Neural progenitor cell (in vitro differentiated cells): ENCODE data around the gene DVL3. TPM values are rescaled to one million over a fixed set of nuclear protein-coding genes. Genes with fewer than 3 reads are reported as not detected.
"Not testable (repeated sequence)": the region's sequence is repeated elsewhere in the genome, so short reads cannot be mapped to it uniquely, and the experiment has no call there.

ENCODE experiments used
- DNase-seq: peaks from one replicate; pipeline ENCODE4 v3.0.0-alpha.2; 2016; ENCODE audit warnings: low spot score
- H2AFZ ChIP-seq: fragments of 200-600 bp; sonication (generic); replicated peaks from 2 replicates; pipeline ENCODE4 v1.6.1; 2016; ENCODE audit warnings: antibody characterized with exemption
- H3F3A ChIP-seq: fragments of 200-600 bp; sonication (generic); 2 replicates; pipeline ENCODE4 v1.6.1; 2016; ENCODE audit warnings: antibody characterized with exemption, low read depth
- H3K27ac ChIP-seq: fragments of 200-600 bp; sonication (generic); 2 replicates; pipeline ENCODE4 v1.5.1; 2016; ENCODE audit warnings: mild to moderate bottlenecking
- H3K27me3 ChIP-seq: fragments of 200-600 bp; sonication (generic); 2 replicates; pipeline ENCODE4 v1.6.1; 2016; ENCODE audit warnings: mild to moderate bottlenecking, moderate library complexity
- H3K36me3 ChIP-seq: fragments of 200-600 bp; sonication (generic); 2 replicates; pipeline ENCODE4 v1.5.1; 2016
- H3K4me1 ChIP-seq: fragments of 200-600 bp; sonication (generic); 2 replicates; pipeline ENCODE4 v1.6.1; 2016; ENCODE audit warnings: mixed run types
- H3K4me2 ChIP-seq: fragments of 200-600 bp; sonication (generic); 2 replicates; pipeline ENCODE4 v1.6.1; 2016
- H3K4me3 ChIP-seq: fragments of 200-600 bp; sonication (generic); 2 replicates; pipeline ENCODE4 v1.5.1; 2016
- H3K79me2 ChIP-seq: fragments of 200-600 bp; sonication (generic); 2 replicates; pipeline ENCODE4 v1.6.1; 2016; ENCODE audit warnings: low read depth
- H3K9ac ChIP-seq: fragments of 200-600 bp; sonication (generic); 2 replicates; pipeline ENCODE4 v1.6.1; 2016
- H3K9me3 ChIP-seq: fragments of 200-600 bp; sonication (generic); 2 replicates; pipeline ENCODE4 v1.5.1; 2016; ENCODE audit warnings: low read depth
- H4K20me1 ChIP-seq: fragments of 200-600 bp; sonication (generic); 2 replicates; pipeline ENCODE4 v1.6.1; 2016; ENCODE audit warnings: low read depth
- H3K27ac Mint-ChIP-seq: 3 replicates; pipeline ENCODE4 v1.8.0; 2021; ENCODE audit warnings: mixed read lengths
- H3K27me3 Mint-ChIP-seq: 2 replicates; pipeline ENCODE4 v1.8.0; 2022; ENCODE audit warnings: low read depth, mild to moderate bottlenecking, inconsistent platforms, moderate library complexity, mixed read lengths; ENCODE audit not compliant: insufficient read depth
- H3K36me3 Mint-ChIP-seq: 3 replicates; pipeline ENCODE4 v1.8.0; 2021; ENCODE audit warnings: mixed read lengths
- H3K4me1 Mint-ChIP-seq: 3 replicates; pipeline ENCODE4 v1.8.0; 2021; ENCODE audit warnings: mixed read lengths
- H3K4me3 Mint-ChIP-seq: 3 replicates; pipeline ENCODE4 v1.8.0; 2021; ENCODE audit warnings: mild to moderate bottlenecking, moderate library complexity, mixed read lengths
- H3K9me3 Mint-ChIP-seq: 3 replicates; pipeline ENCODE4 v1.8.0; 2020; ENCODE audit warnings: mixed read lengths
- EZH2 ChIP-seq: fragments of 200-600 bp; sonication (generic); IDR thresholded peaks from 2 replicates; pipeline ENCODE4 v1.6.1; 2017; ENCODE audit warnings: antibody characterized with exemption, mild to moderate bottlenecking, moderate library complexity
- EZH2phosphoT487 ChIP-seq: fragments of 200-600 bp; sonication (generic); IDR thresholded peaks from 2 replicates; pipeline ENCODE4 v1.6.1; 2017; ENCODE audit warnings: antibody characterized with exemption
- total RNA-seq: library from RNA; depleted of rRNA; stranded (reverse); fragments of >200 nt; gene quantifications from 2 replicates; pipeline ENCODE4 v1.2.3, GENCODE V29; 2015; ENCODE audit warnings: low replicate concordance
- TF ChIP-seq, protein P1 (sequence below): fragments of 200-600 bp; sonication (generic); IDR thresholded peaks from 2 replicates; pipeline ENCODE4 v1.5.1; 2017; ENCODE audit warnings: antibody characterized with exemption, mild to moderate bottlenecking

DVL3 gene
- total RNA-seq, 1 donor from 2014 or later: 29.8 TPM

DNA sequence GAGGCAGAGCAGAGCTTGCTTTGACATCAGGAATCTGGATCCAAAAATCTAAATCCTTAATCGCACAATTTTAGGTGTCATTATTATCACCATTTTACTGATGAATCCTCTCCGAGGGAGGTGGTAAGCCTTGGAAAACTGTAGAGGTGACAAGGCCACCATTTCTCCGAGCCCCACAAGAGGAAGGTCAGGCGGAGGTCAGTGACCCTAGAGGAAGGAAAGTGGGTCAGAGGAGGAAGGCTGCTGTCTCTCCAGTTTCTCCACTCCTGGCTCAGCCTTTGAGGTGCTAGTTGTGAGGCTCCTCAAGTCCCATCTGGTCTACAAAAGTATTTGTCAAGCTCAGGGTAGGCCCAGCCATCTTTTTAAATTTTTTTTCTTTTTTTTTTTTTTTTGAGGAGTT, 3.2 kb downstream of the DVL3 start:
- H3K27me3 ChIP-seq: no peaks in the 10 kb centered on the region
- no peaks in the 10 kb centered on the region for H3K9me3 Mint-ChIP-seq
- no peak overlapping the region for H3K9ac ChIP-seq
- H3K4me2 ChIP-seq: no peak overlapping the region
- H3K9me3 ChIP-seq: no peaks in the 10 kb centered on the region
- H4K20me1 ChIP-seq: peaks cover 51% of the 10 kb centered on the region
- peaks cover 12% of the 10 kb centered on the region for H3K27me3 Mint-ChIP-seq
- DNase-seq: no peak
- H2AFZ ChIP-seq: no peak overlapping the region
- TF ChIP-seq, protein P1, sequence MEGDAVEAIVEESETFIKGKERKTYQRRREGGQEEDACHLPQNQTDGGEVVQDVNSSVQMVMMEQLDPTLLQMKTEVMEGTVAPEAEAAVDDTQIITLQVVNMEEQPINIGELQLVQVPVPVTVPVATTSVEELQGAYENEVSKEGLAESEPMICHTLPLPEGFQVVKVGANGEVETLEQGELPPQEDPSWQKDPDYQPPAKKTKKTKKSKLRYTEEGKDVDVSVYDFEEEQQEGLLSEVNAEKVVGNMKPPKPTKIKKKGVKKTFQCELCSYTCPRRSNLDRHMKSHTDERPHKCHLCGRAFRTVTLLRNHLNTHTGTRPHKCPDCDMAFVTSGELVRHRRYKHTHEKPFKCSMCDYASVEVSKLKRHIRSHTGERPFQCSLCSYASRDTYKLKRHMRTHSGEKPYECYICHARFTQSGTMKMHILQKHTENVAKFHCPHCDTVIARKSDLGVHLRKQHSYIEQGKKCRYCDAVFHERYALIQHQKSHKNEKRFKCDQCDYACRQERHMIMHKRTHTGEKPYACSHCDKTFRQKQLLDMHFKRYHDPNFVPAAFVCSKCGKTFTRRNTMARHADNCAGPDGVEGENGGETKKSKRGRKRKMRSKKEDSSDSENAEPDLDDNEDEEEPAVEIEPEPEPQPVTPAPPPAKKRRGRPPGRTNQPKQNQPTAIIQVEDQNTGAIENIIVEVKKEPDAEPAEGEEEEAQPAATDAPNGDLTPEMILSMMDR: no peak
- TF ChIP-seq EZH2phosphoT487 (no peak), EZH2 (no peak)
- H3K36me3 Mint-ChIP-seq: peaks cover 8% of the 10 kb centered on the region
- peaks cover 40% of the 10 kb centered on the region for H3F3A ChIP-seq
- no peak overlapping the region for H3K27ac Mint-ChIP-seq
- H3K27ac ChIP-seq: no peak overlapping the region
- H3K4me3 ChIP-seq: no peak overlapping the region
- H3K36me3 ChIP-seq: no peaks in the 10 kb centered on the region
- H3K4me3 Mint-ChIP-seq: no peak overlapping the region
- peaks cover 19% of the 10 kb centered on the region for H3K4me1 ChIP-seq
- peaks cover 79% of the 10 kb centered on the region for H3K79me2 ChIP-seq
- H3K4me1 Mint-ChIP-seq: peaks cover 32% of the 10 kb centered on the region

DNA sequence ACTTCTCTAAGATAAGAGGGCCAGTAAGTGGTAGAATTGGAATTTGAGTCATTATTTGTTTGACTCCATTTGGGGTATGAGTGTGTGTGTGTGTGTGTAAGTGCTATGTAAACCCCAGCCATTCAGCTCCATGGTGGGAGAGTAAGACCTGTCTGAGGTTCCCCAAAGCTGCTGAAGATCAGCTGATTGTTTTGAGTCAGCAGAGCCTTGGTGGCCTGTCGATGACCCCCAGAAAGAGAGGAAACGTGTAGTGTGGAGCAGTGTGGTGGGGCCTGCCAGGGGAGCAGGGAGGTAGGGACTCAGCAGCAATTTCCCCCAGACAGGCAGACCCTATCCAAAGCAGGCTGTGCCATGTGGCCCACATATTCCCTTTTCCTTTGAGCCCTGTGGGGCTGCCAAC, 5.3 kb downstream of the DVL3 start:
- H3K36me3 ChIP-seq: no peaks in the 10 kb centered on the region
- no peak overlapping the region for H3K4me3 ChIP-seq
- no peak overlapping the region for H3K4me3 Mint-ChIP-seq
- no peak overlapping the region for H2AFZ ChIP-seq
- H3F3A ChIP-seq: peaks cover 28% of the 10 kb centered on the region
- H3K4me1 ChIP-seq: peaks cover 13% of the 10 kb centered on the region
- no peak overlapping the region for H3K9ac ChIP-seq
- TF ChIP-seq, protein P1: no peak
- TF ChIP-seq EZH2 (no peak), EZH2phosphoT487 (no peak)
- peaks cover 11% of the 10 kb centered on the region for H3K36me3 Mint-ChIP-seq
- no peak overlapping the region for H3K4me2 ChIP-seq
- peaks cover 57% of the 10 kb centered on the region for H4K20me1 ChIP-seq
- peaks cover 22% of the 10 kb centered on the region for H3K4me1 Mint-ChIP-seq
- DNase-seq: no peak
- H3K27me3 ChIP-seq: no peaks in the 10 kb centered on the region
- H3K9me3 Mint-ChIP-seq: no peaks in the 10 kb centered on the region
- H3K27me3 Mint-ChIP-seq: peaks cover 10% of the 10 kb centered on the region
- no peaks in the 10 kb centered on the region for H3K9me3 ChIP-seq
- no peak overlapping the region for H3K27ac Mint-ChIP-seq
- peaks cover 71% of the 10 kb centered on the region for H3K79me2 ChIP-seq
- no peak overlapping the region for H3K27ac ChIP-seq

DNA sequence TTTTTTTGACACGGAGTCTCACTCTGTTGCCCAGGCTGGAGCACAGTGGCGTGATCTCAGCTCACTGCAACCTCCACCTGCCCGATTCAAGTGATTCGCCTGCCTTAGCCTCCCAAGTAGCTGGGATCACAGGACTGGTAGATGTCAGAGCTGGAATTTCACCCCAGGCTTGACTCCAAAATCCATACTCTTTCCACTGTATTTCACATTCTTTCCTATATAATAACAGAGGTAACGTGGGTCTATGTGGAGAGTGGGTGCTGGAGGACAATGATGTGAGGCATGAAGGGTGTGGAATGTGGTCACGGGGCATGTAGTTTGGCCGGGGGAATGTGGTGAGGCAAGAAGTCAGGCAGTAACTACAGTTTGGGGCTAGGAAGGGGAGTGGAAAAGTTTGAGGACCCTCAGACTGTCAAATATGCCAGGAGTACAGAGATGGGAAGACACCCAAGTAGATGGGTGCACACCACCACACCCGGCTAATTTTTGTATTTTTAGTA, 7.4 kb downstream of the DVL3 start:
- Histone ChIP-seq H4K20me1 (peaks cover 39% of the 10 kb centered on the region), H3K79me2 (peaks cover 50% of the 10 kb centered on the region)
- H3K36me3 Mint-ChIP-seq: peaks cover 23% of the 10 kb centered on the region
- peaks cover 13% of the 10 kb centered on the region for H3K4me1 Mint-ChIP-seq
- not testable (repeated sequence) for H3K9me3 Mint-ChIP-seq, H3K4me3 ChIP-seq, H3K9ac ChIP-seq, H3K4me3 Mint-ChIP-seq, H2AFZ ChIP-seq, H3F3A ChIP-seq, H3K27me3 Mint-ChIP-seq, H3K27me3 ChIP-seq, DNase-seq, H3K4me1 ChIP-seq, H3K27ac ChIP-seq, H3K4me2 ChIP-seq, H3K9me3 ChIP-seq, H3K27ac Mint-ChIP-seq, H3K36me3 ChIP-seq

DNA sequence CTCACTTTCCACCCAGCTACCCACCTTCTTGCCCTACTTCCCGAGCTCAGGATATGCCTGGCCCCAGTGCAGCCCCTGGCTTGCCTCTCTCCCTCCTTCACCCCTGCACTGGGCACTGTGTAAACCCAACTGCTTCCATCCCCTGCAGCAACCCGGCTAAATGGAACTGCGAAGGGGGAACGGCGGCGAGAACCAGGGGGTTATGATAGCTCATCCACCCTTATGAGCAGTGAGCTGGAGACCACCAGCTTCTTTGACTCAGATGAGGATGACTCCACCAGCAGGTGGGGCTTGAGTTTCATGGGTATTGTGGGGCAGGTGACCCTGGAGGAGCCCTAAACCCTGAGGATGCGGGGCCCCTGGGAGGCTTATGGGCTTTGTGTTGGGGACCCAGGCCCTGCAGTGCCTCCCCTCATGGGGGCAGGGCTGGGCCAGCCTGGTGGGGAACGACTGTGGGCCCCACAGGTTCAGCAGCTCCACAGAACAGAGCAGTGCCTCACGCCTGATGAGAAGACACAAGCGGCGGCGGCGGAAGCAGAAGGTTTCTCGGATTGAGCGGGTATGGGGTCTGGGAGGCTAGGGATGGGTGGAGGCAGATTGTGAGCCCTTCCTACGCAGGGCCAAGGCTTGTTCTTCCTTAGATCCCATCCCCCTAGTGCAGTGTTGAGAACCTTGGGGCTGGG, 9.6 kb downstream of the DVL3 start:
- H3K36me3 ChIP-seq: no peaks in the 10 kb centered on the region
- peaks cover 29% of the 10 kb centered on the region for H4K20me1 ChIP-seq
- Mint-ChIP-seq H3K36me3 (peaks cover 26% of the 10 kb centered on the region), H3K4me1 (peaks cover 6% of the 10 kb centered on the region), H3K27me3 (no peaks in the 10 kb centered on the region), H3K9me3 (no peaks in the 10 kb centered on the region), H3K27ac (no peak overlapping the region), H3K4me3 (no peak overlapping the region)
- H3K27me3 ChIP-seq: no peaks in the 10 kb centered on the region
- no peak overlapping the region for H2AFZ ChIP-seq
- TF ChIP-seq EZH2 (no peak), EZH2phosphoT487 (no peak)
- TF ChIP-seq, protein P1: no peak
- H3K4me3 ChIP-seq: no peak overlapping the region
- no peak overlapping the region for H3K27ac ChIP-seq
- no peaks in the 10 kb centered on the region for H3K9me3 ChIP-seq
- H3K9ac ChIP-seq: no peak overlapping the region
- no peak overlapping the region for H3K4me2 ChIP-seq
- no peaks in the 10 kb centered on the region for H3K4me1 ChIP-seq
- DNase-seq: no peak
- no peaks in the 10 kb centered on the region for H3F3A ChIP-seq
- H3K79me2 ChIP-seq: peaks cover 28% of the 10 kb centered on the region
